ENCODE results near the gene DPP6.
A peak's percentile ranks its signal among the peaks of the same experiment; 100 is the strongest.

DPP6 gene

GRCh38 chr7:154695836-154696235 is 643.6 kb downstream of the DPP6 start:
- Histone ChIP-seq H3K36me3 (no peaks in the 10 kb centered on the region), H3K9me3 (ENCODE audit: severe bottlenecking) (no peaks in the 10 kb centered on the region), H3K27me3 (ENCODE audit: insufficient read depth, low read depth, severe bottlenecking) (peaks cover 93% of the 10 kb centered on the region), H3K27ac (no peak overlapping the region), H3K4me3 (ENCODE audit: low read depth, low read length) (no peak overlapping the region)
- TF ChIP-seq, protein P1, sequence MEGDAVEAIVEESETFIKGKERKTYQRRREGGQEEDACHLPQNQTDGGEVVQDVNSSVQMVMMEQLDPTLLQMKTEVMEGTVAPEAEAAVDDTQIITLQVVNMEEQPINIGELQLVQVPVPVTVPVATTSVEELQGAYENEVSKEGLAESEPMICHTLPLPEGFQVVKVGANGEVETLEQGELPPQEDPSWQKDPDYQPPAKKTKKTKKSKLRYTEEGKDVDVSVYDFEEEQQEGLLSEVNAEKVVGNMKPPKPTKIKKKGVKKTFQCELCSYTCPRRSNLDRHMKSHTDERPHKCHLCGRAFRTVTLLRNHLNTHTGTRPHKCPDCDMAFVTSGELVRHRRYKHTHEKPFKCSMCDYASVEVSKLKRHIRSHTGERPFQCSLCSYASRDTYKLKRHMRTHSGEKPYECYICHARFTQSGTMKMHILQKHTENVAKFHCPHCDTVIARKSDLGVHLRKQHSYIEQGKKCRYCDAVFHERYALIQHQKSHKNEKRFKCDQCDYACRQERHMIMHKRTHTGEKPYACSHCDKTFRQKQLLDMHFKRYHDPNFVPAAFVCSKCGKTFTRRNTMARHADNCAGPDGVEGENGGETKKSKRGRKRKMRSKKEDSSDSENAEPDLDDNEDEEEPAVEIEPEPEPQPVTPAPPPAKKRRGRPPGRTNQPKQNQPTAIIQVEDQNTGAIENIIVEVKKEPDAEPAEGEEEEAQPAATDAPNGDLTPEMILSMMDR (IDR thresholded peaks at IDR 0.05; ENCODE audit: low read depth, low read length) = no peak
- no peak for DNase-seq

- DNase-seq = no peak
- peaks cover 93% of the 10 kb centered on the region for H3K27me3 ChIP-seq (ENCODE audit: insufficient read depth, low read depth, severe bottlenecking)
- TF ChIP-seq, protein P1 (IDR thresholded peaks at IDR 0.05; ENCODE audit: low read depth, low read length) = no peak
- no peaks in the 10 kb centered on the region for H3K9me3 ChIP-seq (ENCODE audit: severe bottlenecking)
- no peak overlapping the region for H3K4me3 ChIP-seq (ENCODE audit: low read depth, low read length)
- no peaks in the 10 kb centered on the region for H3K36me3 ChIP-seq
- H3K27ac ChIP-seq = no peak overlapping the region
Observed at GRCh38 chr7:154696556-154696955, 644.4 kb downstream of the DPP6 start.

DNA sequence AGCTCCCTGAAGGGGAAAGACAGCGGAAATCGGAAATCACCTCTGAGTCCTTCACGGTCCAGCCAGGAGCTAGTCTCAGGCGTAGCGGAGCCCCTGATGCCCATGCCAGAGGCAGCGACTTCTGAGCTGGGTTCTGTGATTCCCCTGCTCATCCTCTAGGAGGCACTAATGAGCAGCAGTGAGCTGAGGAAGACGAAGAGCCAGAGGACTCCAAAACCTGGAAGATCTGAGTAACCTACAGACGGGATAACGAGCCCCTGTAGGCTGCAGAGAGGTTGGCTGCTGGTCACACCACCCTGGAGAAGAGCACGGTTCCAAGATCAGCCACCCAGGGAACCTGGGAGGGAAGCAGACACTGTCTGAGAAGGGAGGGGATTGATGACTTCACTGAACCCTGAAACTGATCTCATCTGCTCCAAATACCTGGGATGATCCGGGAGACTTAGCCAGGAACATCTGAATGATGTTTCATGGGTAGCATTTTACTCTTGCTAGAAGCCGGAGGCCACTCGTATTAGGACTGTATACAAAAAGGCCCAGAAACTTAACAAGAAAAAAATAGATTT is 646.6 kb downstream of the DPP6 start:
- TF ChIP-seq, protein P1 (IDR thresholded peaks at IDR 0.05; ENCODE audit: low read depth, low read length) = peak; percentile 71
- no peaks in the 10 kb centered on the region for H3K36me3 ChIP-seq
- DNase-seq = no peak
- H3K27ac ChIP-seq = no peak overlapping the region
- H3K27me3 ChIP-seq (ENCODE audit: insufficient read depth, low read depth, severe bottlenecking) = peaks cover 88% of the 10 kb centered on the region
- no peak overlapping the region for H3K4me3 ChIP-seq (ENCODE audit: low read depth, low read length)
- H3K9me3 ChIP-seq (ENCODE audit: severe bottlenecking) = no peaks in the 10 kb centered on the region

DNA sequence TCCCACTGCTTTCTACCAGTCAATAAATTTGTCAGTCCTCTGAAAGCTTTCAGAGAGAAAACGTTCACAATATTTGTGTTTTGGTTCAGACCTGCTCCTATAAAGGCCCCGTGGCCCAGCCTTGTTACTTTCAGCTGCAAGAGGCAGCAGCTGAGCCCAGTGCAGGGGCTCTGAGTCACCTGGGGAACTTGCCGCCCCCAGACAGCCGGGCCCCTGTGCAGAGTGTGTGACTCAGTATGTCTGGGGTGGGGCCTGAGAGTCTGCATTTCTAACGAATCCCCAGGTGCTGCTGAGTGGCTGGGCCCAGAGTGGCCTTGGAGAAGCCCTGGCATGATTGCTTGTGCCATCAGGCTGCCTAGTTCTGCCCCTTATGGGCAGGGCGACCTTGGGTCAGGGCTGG is 647.2 kb downstream of the DPP6 start:
- H3K9me3 ChIP-seq (ENCODE audit: severe bottlenecking) = no peaks in the 10 kb centered on the region
- DNase-seq = no peak
- no peak overlapping the region for H3K27ac ChIP-seq
- H3K4me3 ChIP-seq (ENCODE audit: low read depth, low read length) = no peak overlapping the region
- peaks cover 88% of the 10 kb centered on the region for H3K27me3 ChIP-seq (ENCODE audit: insufficient read depth, low read depth, severe bottlenecking)
- TF ChIP-seq, protein P1 (IDR thresholded peaks at IDR 0.05; ENCODE audit: low read depth, low read length) = no peak
- no peaks in the 10 kb centered on the region for H3K36me3 ChIP-seq

DNA sequence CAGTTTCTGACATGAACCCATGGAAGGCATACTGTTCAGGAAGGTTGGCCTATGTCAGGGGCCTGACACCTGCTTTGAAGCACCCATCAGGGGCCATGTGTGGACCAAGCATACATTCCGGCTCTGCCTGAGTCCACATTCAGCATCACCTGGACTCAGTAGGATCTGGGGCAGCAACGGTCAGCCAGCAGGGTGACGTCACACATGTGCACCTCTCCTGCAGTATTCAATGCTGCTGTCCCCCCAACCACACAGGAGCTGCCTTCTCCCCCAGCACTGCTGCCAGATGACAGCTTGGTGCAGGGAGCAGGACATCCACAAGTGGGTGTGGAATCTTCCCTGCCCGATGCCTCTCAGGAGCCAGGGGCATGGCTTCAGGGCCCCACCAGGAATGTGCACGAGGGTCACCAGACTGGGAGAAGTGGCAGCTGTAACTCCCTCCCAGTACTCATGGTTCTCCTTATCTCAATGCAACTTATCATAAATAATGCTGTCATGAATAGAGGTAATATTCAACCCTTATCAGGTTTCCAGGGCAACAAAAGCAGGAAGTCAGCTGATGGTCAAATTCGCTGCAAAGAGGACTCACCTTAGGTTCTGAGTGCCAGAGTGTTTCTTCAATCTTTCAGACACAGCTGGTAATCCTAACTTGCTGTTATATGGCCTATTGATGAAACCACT is 657.8 kb downstream of the DPP6 start:
- Histone ChIP-seq H3K36me3 (no peaks in the 10 kb centered on the region), H3K9me3 (ENCODE audit: severe bottlenecking) (peaks cover 9% of the 10 kb centered on the region), H3K27me3 (ENCODE audit: insufficient read depth, low read depth, severe bottlenecking) (peaks cover 78% of the 10 kb centered on the region), H3K4me3 (ENCODE audit: low read depth, low read length) (no peak overlapping the region), H3K27ac (no peak overlapping the region)
- TF ChIP-seq, protein P1 (IDR thresholded peaks at IDR 0.05; ENCODE audit: low read depth, low read length) = no peak
- DNase-seq = no peak

GRCh38 chr7:154720016-154720415 is 667.8 kb downstream of the DPP6 start:
- Histone ChIP-seq H3K4me3 (ENCODE audit: low read depth, low read length) (no peak overlapping the region), H3K27me3 (ENCODE audit: insufficient read depth, low read depth, severe bottlenecking) (peaks cover 60% of the 10 kb centered on the region), H3K36me3 (no peaks in the 10 kb centered on the region), H3K9me3 (ENCODE audit: severe bottlenecking) (no peaks in the 10 kb centered on the region), H3K27ac (no peak overlapping the region)
- TF ChIP-seq, protein P1 (IDR thresholded peaks at IDR 0.05; ENCODE audit: low read depth, low read length) = no peak
- no peak for DNase-seq
